ENCODE measurements around the gene SHE.
A peak's percentile ranks its signal among the peaks of the same experiment; 100 is the strongest.

The SHE gene

GRCh38 chr1:154476791-154477190 is 25.4 kb downstream of the SHE start:
- DNase-seq, result no peak

- no peak for DNase-seq
Measured at GRCh38 chr1:154474802-154475201, 27.4 kb downstream of the SHE start.

- no peak for DNase-seq
Measured at GRCh38 chr1:154471304-154471703, 30.9 kb downstream of the SHE start.

- no peak for DNase-seq
Measured at GRCh38 chr1:154469844-154470560, 32.2 kb downstream of the SHE start.

GRCh38 chr1:154468535-154469250 is 33.5 kb downstream of the SHE start:
- no peak for DNase-seq

GRCh38 chr1:154467434-154468102 is 34.6 kb downstream of the SHE start:
- DNase-seq, result peak; percentile 29

GRCh38 chr1:154466921-154467417 is 35.2 kb downstream of the SHE start:
- no peak for DNase-seq

GRCh38 chr1:154466206-154466605 is 36.0 kb downstream of the SHE start:
- no peak for DNase-seq

GRCh38 chr1:154465621-154466195 is 36.5 kb downstream of the SHE start:
- DNase-seq, result no peak

- DNase-seq, result peak; percentile 79
Measured at GRCh38 chr1:154463512-154463990, 38.7 kb downstream of the SHE start.

GRCh38 chr1:154460695-154461260 is 41.4 kb downstream of the SHE start:
- DNase-seq, result no peak

GRCh38 chr1:154459080-154459479 is 43.1 kb downstream of the SHE start:
- no peak for DNase-seq

GRCh38 chr1:154456631-154457030 is 45.6 kb downstream of the SHE start:
- DNase-seq, result no peak

- DNase-seq, result no peak
Measured at GRCh38 chr1:154454386-154455120, 47.7 kb downstream of the SHE start.

- no peak for DNase-seq
Measured at GRCh38 chr1:154453574-154454352, 48.4 kb downstream of the SHE start.

GRCh38 chr1:154453161-154453560 is 49.1 kb downstream of the SHE start:
- DNase-seq, result no peak

- no peak for DNase-seq
Measured at GRCh38 chr1:154448331-154448811, 53.8 kb downstream of the SHE start.

- no peak for DNase-seq
Measured at GRCh38 chr1:154446789-154447188, 55.4 kb downstream of the SHE start.

GRCh38 chr1:154446292-154446691 is 55.9 kb downstream of the SHE start:
- no peak for DNase-seq

GRCh38 chr1:154445040-154445472 is 57.2 kb downstream of the SHE start:
- peak; percentile 42 for DNase-seq

Data from activated CD4-positive, alpha-beta T cell treated with anti-CD3 and anti-CD28 coated beads for 48 hours (primary cell).